ENCODE measurements around the gene RABGAP1L.

DNA sequence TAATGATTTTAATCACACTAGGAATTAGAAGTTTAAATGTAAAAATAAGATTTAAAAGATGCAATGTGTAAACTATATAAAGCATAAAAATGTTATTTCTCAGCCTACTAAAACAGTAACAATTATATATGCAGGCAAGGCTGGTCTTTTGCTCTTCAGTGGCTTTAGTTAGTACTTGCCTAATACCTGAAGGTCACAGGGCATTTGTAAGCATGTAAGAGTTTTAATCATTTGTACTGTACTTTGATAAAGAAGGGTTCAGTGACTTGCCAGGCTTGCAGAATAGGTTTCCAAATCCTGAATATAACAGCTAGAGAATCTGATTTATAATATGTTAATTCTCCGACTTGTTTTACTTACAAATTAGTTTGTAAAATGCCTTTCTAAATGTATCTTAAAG lies 545.0 kb downstream of the RABGAP1L start:
- TF ChIP-seq POLR2A (IDR thresholded peaks at IDR 0.05; ENCODE audit: low read depth, low read length) (no peak), SMC3 (IDR thresholded peaks at IDR 0.05; ENCODE audit: low read depth, low read length) (no peak), RAD21 (IDR thresholded peaks at IDR 0.05; ENCODE audit: low read length) (no peak), RCOR1 (IDR thresholded peaks at IDR 0.05; ENCODE audit: insufficient replicate concordance, low read length) (no peak), MAFK (IDR thresholded peaks at IDR 0.05; ENCODE audit: low read depth, low read length) (no peak), MAZ (IDR thresholded peaks at IDR 0.05; ENCODE audit: borderline replicate concordance, low read depth, low read length) (no peak)
- TF ChIP-seq, protein P1, sequence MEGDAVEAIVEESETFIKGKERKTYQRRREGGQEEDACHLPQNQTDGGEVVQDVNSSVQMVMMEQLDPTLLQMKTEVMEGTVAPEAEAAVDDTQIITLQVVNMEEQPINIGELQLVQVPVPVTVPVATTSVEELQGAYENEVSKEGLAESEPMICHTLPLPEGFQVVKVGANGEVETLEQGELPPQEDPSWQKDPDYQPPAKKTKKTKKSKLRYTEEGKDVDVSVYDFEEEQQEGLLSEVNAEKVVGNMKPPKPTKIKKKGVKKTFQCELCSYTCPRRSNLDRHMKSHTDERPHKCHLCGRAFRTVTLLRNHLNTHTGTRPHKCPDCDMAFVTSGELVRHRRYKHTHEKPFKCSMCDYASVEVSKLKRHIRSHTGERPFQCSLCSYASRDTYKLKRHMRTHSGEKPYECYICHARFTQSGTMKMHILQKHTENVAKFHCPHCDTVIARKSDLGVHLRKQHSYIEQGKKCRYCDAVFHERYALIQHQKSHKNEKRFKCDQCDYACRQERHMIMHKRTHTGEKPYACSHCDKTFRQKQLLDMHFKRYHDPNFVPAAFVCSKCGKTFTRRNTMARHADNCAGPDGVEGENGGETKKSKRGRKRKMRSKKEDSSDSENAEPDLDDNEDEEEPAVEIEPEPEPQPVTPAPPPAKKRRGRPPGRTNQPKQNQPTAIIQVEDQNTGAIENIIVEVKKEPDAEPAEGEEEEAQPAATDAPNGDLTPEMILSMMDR (conservative IDR thresholded peaks at IDR 0.05; ENCODE audit: low read depth, low read length): no peak
